Tibial nerve (tissue), 3 donors: ENCODE results near the gene BRIX1.

ENCODE experiments used
- POLR2A ChIP-seq, 2 donors: fragments of 450-650 bp; IDR thresholded peaks; one replicate each; pipeline ENCODE4 v1.6.1; 2017; ENCODE audit warnings: antibody characterized with exemption in 2 of 2, mild to moderate bottlenecking in 2 of 2, moderate library complexity in 2 of 2
- TF ChIP-seq, protein P1 (sequence below), 5 experiments: fragments of 200-600 bp in 3 of 5; fragments of 450-650 bp in 2 of 5; sonication (generic) in 3 of 5; IDR thresholded peaks; one replicate each; pipeline ENCODE4 v1.5.1; 2016 to 2019; ENCODE audit warnings: antibody characterized with exemption in 5 of 5, mild to moderate bottlenecking in 3 of 5, moderate library complexity in 2 of 5

DNA sequence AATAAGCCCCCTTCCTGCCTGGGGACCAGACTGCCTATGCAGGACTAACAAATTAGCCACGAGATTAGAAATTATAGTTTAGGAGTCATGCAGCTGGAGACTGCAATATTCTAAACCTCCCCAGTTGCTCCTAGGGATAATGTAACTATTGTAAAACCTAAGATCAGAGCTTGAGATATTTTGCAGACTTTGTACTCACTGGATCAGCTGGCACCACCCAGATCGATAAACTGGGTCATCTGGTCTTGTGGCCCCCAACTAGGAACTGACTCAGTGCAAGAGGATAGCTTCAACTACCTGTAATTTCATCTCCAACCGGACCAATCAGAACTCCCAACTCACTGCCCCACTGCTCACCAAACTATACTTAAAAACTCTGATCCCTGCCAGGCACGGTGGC, 52.0 kb downstream of the BRIX1 start:
- TF ChIP-seq, protein P1, sequence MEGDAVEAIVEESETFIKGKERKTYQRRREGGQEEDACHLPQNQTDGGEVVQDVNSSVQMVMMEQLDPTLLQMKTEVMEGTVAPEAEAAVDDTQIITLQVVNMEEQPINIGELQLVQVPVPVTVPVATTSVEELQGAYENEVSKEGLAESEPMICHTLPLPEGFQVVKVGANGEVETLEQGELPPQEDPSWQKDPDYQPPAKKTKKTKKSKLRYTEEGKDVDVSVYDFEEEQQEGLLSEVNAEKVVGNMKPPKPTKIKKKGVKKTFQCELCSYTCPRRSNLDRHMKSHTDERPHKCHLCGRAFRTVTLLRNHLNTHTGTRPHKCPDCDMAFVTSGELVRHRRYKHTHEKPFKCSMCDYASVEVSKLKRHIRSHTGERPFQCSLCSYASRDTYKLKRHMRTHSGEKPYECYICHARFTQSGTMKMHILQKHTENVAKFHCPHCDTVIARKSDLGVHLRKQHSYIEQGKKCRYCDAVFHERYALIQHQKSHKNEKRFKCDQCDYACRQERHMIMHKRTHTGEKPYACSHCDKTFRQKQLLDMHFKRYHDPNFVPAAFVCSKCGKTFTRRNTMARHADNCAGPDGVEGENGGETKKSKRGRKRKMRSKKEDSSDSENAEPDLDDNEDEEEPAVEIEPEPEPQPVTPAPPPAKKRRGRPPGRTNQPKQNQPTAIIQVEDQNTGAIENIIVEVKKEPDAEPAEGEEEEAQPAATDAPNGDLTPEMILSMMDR (IDR thresholded peaks at IDR 0.05), result no peak
- no peak for TF ChIP-seq POLR2A (IDR thresholded peaks at IDR 0.05)
